ENCODE measurements around the gene ABHD8.

DNA sequence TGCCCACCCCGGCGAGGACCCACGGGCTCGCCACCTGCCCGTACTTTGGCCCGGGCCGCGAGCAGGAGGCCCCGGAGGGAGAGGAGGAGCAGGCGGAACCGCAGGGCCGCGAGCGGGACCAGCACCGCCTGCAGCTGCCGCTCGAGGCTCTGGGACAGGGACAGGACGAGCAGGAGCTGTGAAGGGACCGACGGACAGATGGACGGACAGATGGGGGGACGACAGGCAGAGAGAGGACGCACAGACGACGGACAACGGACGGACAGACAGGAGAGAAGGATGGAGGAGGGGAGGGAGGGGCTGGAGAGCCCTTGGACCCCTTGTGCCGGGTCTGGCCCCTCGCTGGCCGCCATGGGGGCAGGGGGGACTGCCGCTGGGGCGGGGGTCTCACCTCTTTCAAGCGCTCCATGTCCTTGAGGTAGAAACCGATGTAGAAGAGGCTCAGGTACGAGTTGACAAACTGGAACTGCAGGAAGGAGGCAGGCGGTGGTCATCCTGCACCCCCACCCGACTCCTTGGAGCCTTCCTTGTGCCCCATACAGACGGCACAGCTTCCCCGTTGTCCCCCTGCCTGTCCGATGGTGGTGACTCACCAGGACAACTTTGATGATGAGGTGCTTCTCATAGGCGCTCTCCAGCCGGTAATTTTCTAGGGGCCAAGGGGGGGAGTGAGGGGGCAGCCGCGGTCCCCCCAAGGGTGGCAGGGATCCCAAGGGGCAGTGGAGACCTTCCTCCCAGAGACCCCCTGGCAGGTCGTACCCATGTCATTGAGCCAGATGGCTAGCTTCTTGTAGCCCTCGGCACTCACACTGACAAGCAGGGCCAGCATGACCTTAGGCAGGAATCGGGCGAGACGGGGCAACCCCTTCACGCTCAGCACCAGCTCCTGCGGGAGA, 26.4 kb upstream of the ABHD8 start:
- TF ChIP-seq, protein P1, sequence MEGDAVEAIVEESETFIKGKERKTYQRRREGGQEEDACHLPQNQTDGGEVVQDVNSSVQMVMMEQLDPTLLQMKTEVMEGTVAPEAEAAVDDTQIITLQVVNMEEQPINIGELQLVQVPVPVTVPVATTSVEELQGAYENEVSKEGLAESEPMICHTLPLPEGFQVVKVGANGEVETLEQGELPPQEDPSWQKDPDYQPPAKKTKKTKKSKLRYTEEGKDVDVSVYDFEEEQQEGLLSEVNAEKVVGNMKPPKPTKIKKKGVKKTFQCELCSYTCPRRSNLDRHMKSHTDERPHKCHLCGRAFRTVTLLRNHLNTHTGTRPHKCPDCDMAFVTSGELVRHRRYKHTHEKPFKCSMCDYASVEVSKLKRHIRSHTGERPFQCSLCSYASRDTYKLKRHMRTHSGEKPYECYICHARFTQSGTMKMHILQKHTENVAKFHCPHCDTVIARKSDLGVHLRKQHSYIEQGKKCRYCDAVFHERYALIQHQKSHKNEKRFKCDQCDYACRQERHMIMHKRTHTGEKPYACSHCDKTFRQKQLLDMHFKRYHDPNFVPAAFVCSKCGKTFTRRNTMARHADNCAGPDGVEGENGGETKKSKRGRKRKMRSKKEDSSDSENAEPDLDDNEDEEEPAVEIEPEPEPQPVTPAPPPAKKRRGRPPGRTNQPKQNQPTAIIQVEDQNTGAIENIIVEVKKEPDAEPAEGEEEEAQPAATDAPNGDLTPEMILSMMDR (IDR thresholded peaks at IDR 0.05): no peak
- TF ChIP-seq POLR2A (IDR thresholded peaks at IDR 0.05): no peak

All from Peyer's patch (tissue), 4 donors.